OCI-LY7 (cell line): ENCODE results near the gene KIN. TPM values are rescaled to one million over a fixed set of nuclear protein-coding genes. Genes with fewer than 3 reads are reported as not detected.

Experiments
- BruUV-seq: library from RNA; stranded (reverse); fragments of 400-500 nt; replicated peaks from 2 replicates; lab custom pipeline; 2021; lab: Mats Ljungman, UMichigan
- CTCF ChIA-PET: fragments of 300-600 bp; sonication (Branson Sonifier 250); formaldehyde crosslinking; loops from one replicate; lab custom pipeline; 2022; ENCODE audit warnings: antibody characterized with exemption; ENCODE audit not compliant: unreplicated experiment; lab: Charles Lee
- POLR2A ChIA-PET: fragments of 300-600 bp; sonication (Branson Sonifier 250); formaldehyde crosslinking; loops from one replicate; lab custom pipeline; 2022; ENCODE audit warnings: antibody characterized with exemption; lab: Charles Lee
- DNase-seq: peaks from one replicate; pipeline ENCODE4 v3.0.0-alpha.2; 2015; ENCODE audit warnings: low spot score
- H2AFZ ChIP-seq: fragments of 200-600 bp; sonication (generic), shearing (Covaris generic); 2 replicates; pipeline ENCODE4 v1.6.1; 2014; ENCODE audit warnings: mild to moderate bottlenecking, antibody characterized with exemption, low read length, moderate library complexity
- H3K27ac ChIP-seq: fragments of 200-600 bp; sonication (generic); 2 replicates; pipeline ENCODE4 v1.5.1; 2014; ENCODE audit warnings: mixed run types, low read depth, mild to moderate bottlenecking, moderate library complexity, low read length, inconsistent platforms; ENCODE audit not compliant: poor library complexity, severe bottlenecking
- H3K36me3 ChIP-seq: fragments of 200-600 bp; sonication (generic); 2 replicates; pipeline ENCODE4 v1.6.1; 2014; ENCODE audit warnings: mild to moderate bottlenecking, antibody characterized with exemption, low read length, moderate library complexity, mixed read lengths; ENCODE audit not compliant: insufficient read depth
- H3K4me1 ChIP-seq: fragments of 200-600 bp; sonication (generic); 2 replicates; pipeline ENCODE4 v1.5.1; 2014; ENCODE audit warnings: mild to moderate bottlenecking, low read length; ENCODE audit not compliant: insufficient read depth, poor library complexity, severe bottlenecking
- H3K4me2 ChIP-seq: fragments of 200-600 bp; sonication (generic); 2 replicates; pipeline ENCODE4 v1.6.1; 2014; ENCODE audit warnings: mild to moderate bottlenecking, low read length
- H3K4me3 ChIP-seq: fragments of 200-600 bp; sonication (generic); 2 replicates; pipeline ENCODE4 v1.5.1; 2014; ENCODE audit warnings: mild to moderate bottlenecking, low read depth, low read length; ENCODE audit not compliant: poor library complexity, severe bottlenecking
- H3K79me2 ChIP-seq: fragments of 200-600 bp; sonication (generic); 2 replicates; pipeline ENCODE4 v1.6.1; 2016; ENCODE audit warnings: low read depth, mild to moderate bottlenecking, low read length, moderate library complexity, mixed read lengths; ENCODE audit not compliant: insufficient read depth
- H3K9me2 ChIP-seq: fragments of 200-600 bp; sonication (generic); 2 replicates; pipeline ENCODE4 v1.6.1; 2016; ENCODE audit warnings: mild to moderate bottlenecking, low read length, mixed read lengths; ENCODE audit not compliant: insufficient read depth
- H3K9me3 ChIP-seq: fragments of 200-600 bp; sonication (generic); 2 replicates; pipeline ENCODE4 v1.6.1; 2014; ENCODE audit warnings: mild to moderate bottlenecking, mixed run types, low read length, mixed read lengths
- H4K20me1 ChIP-seq: fragments of 200-600 bp; sonication (generic); 2 replicates; pipeline ENCODE4 v1.6.1; 2014; ENCODE audit warnings: mild to moderate bottlenecking, antibody characterized with exemption, low read length, moderate library complexity, mixed read lengths; ENCODE audit not compliant: insufficient read depth
- CTCF ChIP-seq: fragments of 200-600 bp; sonication (generic); conservative IDR thresholded peaks from 2 replicates; pipeline ENCODE4 v1.5.1; 2014; ENCODE audit warnings: mild to moderate bottlenecking, antibody characterized with exemption, low read length, moderate library complexity, mixed read lengths
- EZH2phosphoT487 ChIP-seq: fragments of 200-600 bp; sonication (generic); IDR thresholded peaks from 2 replicates; pipeline ENCODE4 v1.6.1; 2018; ENCODE audit warnings: low read depth, borderline replicate concordance, mild to moderate bottlenecking, mixed run types, antibody characterized with exemption, low read length, moderate library complexity, mixed read lengths
- intact Hi-C: fragments of 100-400 bp; cut with micrococcal nuclease; formaldehyde crosslinking; loops from one replicate; pipeline ENCODE4 v1.10.0; 2022; ENCODE audit not compliant: unreplicated experiment
- total RNA-seq, 2 experiments: library from RNA; depleted of rRNA in 1 of 2; stranded (reverse); fragments of >200 nt in 1 of 2; shearing (Covaris generic) in 1 of 2; gene quantifications; 2 replicates each; pipeline ENCODE4 v1.2.3, GENCODE V29; 2014 to 2022

Gene KIN
- total RNA-seq, 2 experiments from 2014 or later = 12.0 to 15.5 TPM

GRCh38 chr10:7819121-7819460, 31.3 kb upstream of the KIN start:
- DNase-seq = peak; percentile 67
- CTCF ChIA-PET = interaction anchor here (0.6 to 2.2 kb wide), 2 partner anchors 31 to 1778 kb away, joined by 3 to 11 read pairs; partner anchors contain the start of genes ATP5F1C and KIN
- intact Hi-C loops = loop anchor here (2.0 to 10.0 kb wide), 2 partner anchors 30 to 294 kb away; partner anchors contain the start of gene ATP5F1C
- no TSS peak for BruUV-seq
- H3K4me2 ChIP-seq = peak overlapping the region; percentile 74
- no peaks in the 10 kb centered on the region for H3K9me3 ChIP-seq
- TF ChIP-seq CTCF (peak; percentile 54), EZH2phosphoT487 (no peak)
- POLR2A ChIA-PET = interaction anchor here (0.7 to 5.8 kb wide), 5 partner anchors 17 to 121 kb away, joined by 3 to 39 read pairs (median 3); partner anchors contain the start of genes ATP5F1C and KIN
- H2AFZ ChIP-seq = peak overlapping the region; percentile 96; the same call in 1 of the 2 replicates
- peak overlapping the region; percentile 96 for H3K4me3 ChIP-seq
- no peak overlapping the region for H3K27ac ChIP-seq
- H3K36me3 ChIP-seq = peaks cover 9% of the 10 kb centered on the region; the same call in 1 of the 2 replicates
- peaks cover 20% of the 10 kb centered on the region; the same call in 1 of the 2 replicates for H3K79me2 ChIP-seq
- no peaks in the 10 kb centered on the region for H3K9me2 ChIP-seq
- peaks cover 21% of the 10 kb centered on the region for H3K4me1 ChIP-seq
- H4K20me1 ChIP-seq = peaks cover 10% of the 10 kb centered on the region; the same call in 1 of the 2 replicates

- peak; percentile 96 for DNase-seq
- ChIA-PET CTCF (interaction anchor here (2.2 kb wide), 1 partner anchor 31 kb away, joined by 11 read pairs; the partner anchor contains the start of genes ATP5F1C and KIN), POLR2A (interaction anchor here (0.6 to 5.8 kb wide), 10 partner anchors 10 to 887 kb away, joined by 3 to 39 read pairs (median 4); partner anchors contain the start of genes ATP5F1C and KIN)
- peaks cover 21% of the 10 kb centered on the region for H3K4me1 ChIP-seq
- H2AFZ ChIP-seq = peak within 1 kb of the TSS; percentile 96
- no TSS peak for BruUV-seq
- peaks cover 5% of the 10 kb centered on the region; the same call in 1 of the 2 replicates for H3K36me3 ChIP-seq
- no peaks in the 10 kb centered on the region for H3K9me3 ChIP-seq
- H4K20me1 ChIP-seq = peaks cover 10% of the 10 kb centered on the region; the same call in 1 of the 2 replicates
- no peak within 1 kb of the TSS for H3K27ac ChIP-seq
- no peak for TF ChIP-seq EZH2phosphoT487
- TF ChIP-seq CTCF = no peak
- peaks cover 20% of the 10 kb centered on the region; the same call in 1 of the 2 replicates for H3K79me2 ChIP-seq
- intact Hi-C loops = loop anchor here (2.0 to 10.0 kb wide), 2 partner anchors 30 to 294 kb away; partner anchors contain the start of gene ATP5F1C
- peak within 1 kb of the TSS; percentile 96 for H3K4me3 ChIP-seq
- peak within 1 kb of the TSS; percentile 86 for H3K4me2 ChIP-seq
- H3K9me2 ChIP-seq = no peaks in the 10 kb centered on the region
These were observed 30.7 kb upstream of the KIN start, which contains the start of gene TAF3 for GRCh38 chr10:7818295-7819120. Gene TAF3 (plus strand): TSS chr10:7818505. CDS start chr10:7818710, 205 bp downstream.
